Central memory CD8-positive, alpha-beta T cell (primary cell): ENCODE data around the gene RBM47.
"Not testable (repeated sequence)": the region's sequence is repeated elsewhere in the genome, so short reads cannot be mapped to it uniquely, and the experiment has no call there.

Source experiments
- ATAC-seq: fragments of 150-1000 bp; cut with Tn5 transposase; replicated peaks from 2 replicates; pipeline ENCODE4 v1.10.0; 2022; ENCODE audit warnings: mild to moderate bottlenecking, moderate FRiP score, moderate number of reproducible peaks; ENCODE audit not compliant: poor library complexity, severe bottlenecking; ENCODE audit errors: extremely low read depth
- DNase-seq, 2 donors: peaks; one replicate each; pipeline ENCODE4 v3.0.0; 2021; ENCODE audit warnings: low spot score in 2 of 2
- H3K27ac Mint-ChIP-seq: one replicate; pipeline ENCODE4 v1.8.0; 2022; ENCODE audit warnings: low read depth, mild to moderate bottlenecking, moderate library complexity, mixed read lengths
- H3K27me3 Mint-ChIP-seq: one replicate; pipeline ENCODE4 v1.8.0; 2022; ENCODE audit warnings: mixed read lengths
- H3K36me3 Mint-ChIP-seq: one replicate; pipeline ENCODE4 v1.8.0; 2022; ENCODE audit warnings: mild to moderate bottlenecking, moderate library complexity, mixed read lengths; ENCODE audit not compliant: insufficient read depth
- H3K4me1 Mint-ChIP-seq: one replicate; pipeline ENCODE4 v1.8.0; 2022; ENCODE audit warnings: mixed read lengths
- H3K4me3 Mint-ChIP-seq: one replicate; pipeline ENCODE4 v1.8.0; 2022; ENCODE audit warnings: mild to moderate bottlenecking, moderate library complexity, mixed read lengths
- H3K9me3 Mint-ChIP-seq: one replicate; pipeline ENCODE4 v1.8.0; 2022; ENCODE audit warnings: mixed read lengths

Gene RBM47

GRCh38 chr4:40407468-40407867 lies 222.2 kb downstream of the RBM47 start:
- H3K36me3 Mint-ChIP-seq, H3K4me1 Mint-ChIP-seq, DNase-seq, ATAC-seq, H3K27ac Mint-ChIP-seq, H3K4me3 Mint-ChIP-seq: not testable (repeated sequence)
- peaks cover 33% of the 10 kb centered on the region for H3K27me3 Mint-ChIP-seq
- H3K9me3 Mint-ChIP-seq: peaks cover 10% of the 10 kb centered on the region

GRCh38 chr4:40406340-40406739 lies 223.3 kb downstream of the RBM47 start:
- no peaks in the 10 kb centered on the region for H3K36me3 Mint-ChIP-seq
- no peak for ATAC-seq
- H3K9me3 Mint-ChIP-seq: peaks cover 10% of the 10 kb centered on the region
- no peak for DNase-seq
- H3K4me3 Mint-ChIP-seq: no peak overlapping the region
- no peak overlapping the region for H3K27ac Mint-ChIP-seq
- no peaks in the 10 kb centered on the region for H3K4me1 Mint-ChIP-seq
- peaks cover 22% of the 10 kb centered on the region for H3K27me3 Mint-ChIP-seq

- DNase-seq: no peak
- no peak overlapping the region for H3K27ac Mint-ChIP-seq
- peaks cover 22% of the 10 kb centered on the region for H3K27me3 Mint-ChIP-seq
- no peaks in the 10 kb centered on the region for H3K36me3 Mint-ChIP-seq
- no peak for ATAC-seq
- no peak overlapping the region for H3K4me3 Mint-ChIP-seq
- H3K4me1 Mint-ChIP-seq: no peaks in the 10 kb centered on the region
- peaks cover 10% of the 10 kb centered on the region for H3K9me3 Mint-ChIP-seq
Observed at GRCh38 chr4:40405193-40405592, 224.5 kb downstream of the RBM47 start.

GRCh38 chr4:40403081-40403480 lies 226.6 kb downstream of the RBM47 start:
- DNase-seq (no peak), ATAC-seq (no peak)
- no peaks in the 10 kb centered on the region for H3K36me3 Mint-ChIP-seq
- no peak overlapping the region for H3K4me3 Mint-ChIP-seq
- peaks cover 10% of the 10 kb centered on the region for H3K9me3 Mint-ChIP-seq
- peaks cover 38% of the 10 kb centered on the region for H3K27me3 Mint-ChIP-seq
- H3K4me1 Mint-ChIP-seq: no peaks in the 10 kb centered on the region
- H3K27ac Mint-ChIP-seq: no peak overlapping the region

- Mint-ChIP-seq H3K9me3 (peaks cover 6% of the 10 kb centered on the region), H3K4me3 (no peak overlapping the region), H3K36me3 (no peaks in the 10 kb centered on the region), H3K4me1 (no peaks in the 10 kb centered on the region), H3K27ac (no peak overlapping the region), H3K27me3 (peaks cover 38% of the 10 kb centered on the region)
- ATAC-seq (no peak), DNase-seq (no peak)
Observed at GRCh38 chr4:40402556-40402955, 227.1 kb downstream of the RBM47 start.

GRCh38 chr4:40401631-40402030 lies 228.0 kb downstream of the RBM47 start:
- Mint-ChIP-seq H3K4me3 (no peak overlapping the region), H3K4me1 (no peaks in the 10 kb centered on the region), H3K27me3 (peaks cover 29% of the 10 kb centered on the region), H3K9me3 (no peaks in the 10 kb centered on the region), H3K27ac (no peak overlapping the region), H3K36me3 (no peaks in the 10 kb centered on the region)
- no peak for DNase-seq
- ATAC-seq: no peak

- Mint-ChIP-seq H3K4me3 (no peak overlapping the region), H3K9me3 (no peaks in the 10 kb centered on the region), H3K27me3 (peaks cover 25% of the 10 kb centered on the region), H3K4me1 (no peaks in the 10 kb centered on the region), H3K36me3 (no peaks in the 10 kb centered on the region), H3K27ac (no peak overlapping the region)
- ATAC-seq: no peak
- DNase-seq: no peak
Observed at GRCh38 chr4:40401096-40401495, 228.6 kb downstream of the RBM47 start.

GRCh38 chr4:40399578-40399977 lies 230.1 kb downstream of the RBM47 start:
- DNase-seq: no peak
- H3K4me3 Mint-ChIP-seq: no peak overlapping the region
- peaks cover 15% of the 10 kb centered on the region for H3K27me3 Mint-ChIP-seq
- no peak for ATAC-seq
- H3K4me1 Mint-ChIP-seq: no peaks in the 10 kb centered on the region
- no peaks in the 10 kb centered on the region for H3K9me3 Mint-ChIP-seq
- H3K27ac Mint-ChIP-seq: no peak overlapping the region
- no peaks in the 10 kb centered on the region for H3K36me3 Mint-ChIP-seq

- peaks cover 15% of the 10 kb centered on the region for H3K27me3 Mint-ChIP-seq
- no peaks in the 10 kb centered on the region for H3K9me3 Mint-ChIP-seq
- no peak overlapping the region for H3K27ac Mint-ChIP-seq
- ATAC-seq (no peak), DNase-seq (no peak)
- H3K4me3 Mint-ChIP-seq: no peak overlapping the region
- H3K4me1 Mint-ChIP-seq: no peaks in the 10 kb centered on the region
- H3K36me3 Mint-ChIP-seq: no peaks in the 10 kb centered on the region
Observed at GRCh38 chr4:40395908-40396793, 233.5 kb downstream of the RBM47 start.

- Mint-ChIP-seq H3K9me3 (no peaks in the 10 kb centered on the region), H3K4me3 (no peak overlapping the region), H3K36me3 (no peaks in the 10 kb centered on the region), H3K27ac (no peak overlapping the region), H3K27me3 (peaks cover 15% of the 10 kb centered on the region), H3K4me1 (no peaks in the 10 kb centered on the region)
- no peak for ATAC-seq
- DNase-seq: no peak
Observed at GRCh38 chr4:40395166-40395900, 234.3 kb downstream of the RBM47 start.

GRCh38 chr4:40394236-40394635 lies 235.4 kb downstream of the RBM47 start:
- Mint-ChIP-seq H3K27ac (no peak overlapping the region), H3K27me3 (peaks cover 9% of the 10 kb centered on the region), H3K4me3 (no peak overlapping the region), H3K4me1 (no peaks in the 10 kb centered on the region), H3K9me3 (no peaks in the 10 kb centered on the region), H3K36me3 (no peaks in the 10 kb centered on the region)
- DNase-seq (no peak), ATAC-seq (no peak)

GRCh38 chr4:40392241-40392640 lies 237.4 kb downstream of the RBM47 start:
- not testable (repeated sequence) for H3K9me3 Mint-ChIP-seq, H3K4me3 Mint-ChIP-seq, ATAC-seq, H3K27me3 Mint-ChIP-seq, H3K27ac Mint-ChIP-seq, DNase-seq, H3K36me3 Mint-ChIP-seq, H3K4me1 Mint-ChIP-seq

- DNase-seq: no peak
- no peak for ATAC-seq
- Mint-ChIP-seq H3K27me3 (no peaks in the 10 kb centered on the region), H3K27ac (no peak overlapping the region), H3K36me3 (no peaks in the 10 kb centered on the region), H3K4me3 (no peak overlapping the region), H3K9me3 (no peaks in the 10 kb centered on the region), H3K4me1 (no peaks in the 10 kb centered on the region)
Observed at GRCh38 chr4:40389986-40390385, 239.7 kb downstream of the RBM47 start.
